Gastrocnemius medialis (tissue), 4 donors: ENCODE results near the gene INPP4A. TPM values are rescaled to one million over a fixed set of nuclear protein-coding genes. Genes with fewer than 3 reads are reported as not detected.

ENCODE experiments used
- ATAC-seq, 2 donors: fragments of 150-250 bp; one replicate each; pipeline ENCODE4 v1.9.1; 2016
- DNase-seq, 2 donors: peaks; one replicate each; pipeline ENCODE4 v3.0.0-alpha.2; 2019
- H3K27ac ChIP-seq, 4 donors: fragments of 200-600 bp; sonication (generic); 1 replicate in 1 of 4; 2 replicates in 3 of 4; pipeline ENCODE4 v1.5.1; 2016 to 2018; ENCODE audit warnings: mild to moderate bottlenecking in 2 of 4, moderate library complexity in 1 of 4
- H3K27me3 ChIP-seq, 3 donors: fragments of 200-600 bp; sonication (generic) in 2 of 3; 1 replicate in 1 of 3; 2 replicates in 2 of 3; pipeline versions ENCODE4 v1.5.1 to v1.6.0; 2016 to 2019; ENCODE audit warnings: mild to moderate bottlenecking in 1 of 3, moderate library complexity in 1 of 3
- H3K36me3 ChIP-seq, 2 donors: fragments of 200-600 bp; sonication (generic) in 1 of 2; one replicate each; pipeline ENCODE4 v1.5.1; 2017 to 2018
- H3K4me1 ChIP-seq, 2 donors: fragments of 200-600 bp; sonication (generic) in 1 of 2; one replicate each; pipeline ENCODE4 v1.5.1; 2016 to 2017; ENCODE audit warnings: mild to moderate bottlenecking in 2 of 2
- H3K4me3 ChIP-seq, 4 donors: fragments of 200-600 bp; sonication (generic) in 3 of 4; 1 replicate in 1 of 4; 2 replicates in 3 of 4; pipeline ENCODE4 v1.5.1; 2016 to 2019; ENCODE audit warnings: mild to moderate bottlenecking in 2 of 4
- H3K9me3 ChIP-seq, 3 donors: fragments of 200-600 bp; sonication (generic) in 2 of 3; 1 replicate in 1 of 3; 2 replicates in 2 of 3; pipeline ENCODE4 v1.5.1; 2016 to 2019
- CTCF ChIP-seq, 5 experiments: fragments of 450-650 bp in 3 of 5; fragments of 200-600 bp in 2 of 5; sonication (generic) in 2 of 5; IDR thresholded peaks in 4 of 5; conservative IDR thresholded peaks in 1 of 5; 1 replicate in 4 of 5; 2 replicates in 1 of 5; pipeline ENCODE4 v1.5.1; 2016 to 2019; ENCODE audit warnings: antibody characterized with exemption in 5 of 5, mild to moderate bottlenecking in 3 of 5, moderate library complexity in 3 of 5
- POLR2A ChIP-seq, 2 donors: fragments of 450-650 bp; IDR thresholded peaks; one replicate each; pipeline ENCODE4 v1.6.1; 2017; ENCODE audit warnings: antibody characterized with exemption in 2 of 2, mild to moderate bottlenecking in 2 of 2, moderate library complexity in 2 of 2
- in situ Hi-C, 4 donors: fragments of 200-750 bp; cut with MboI; loops; one replicate each; pipeline versions ENCODE4 v1.15.0 to v1.8.0; 2017; ENCODE audit warnings: low sequenced_read_pairs in 4 of 4
- intact Hi-C: fragments of 100-400 bp; cut with DNase I; formaldehyde crosslinking; loops from one replicate; pipeline ENCODE4 v1.15.1; 2023; ENCODE audit warnings: low total_unique reads
- total RNA-seq, 4 donors: library from RNA; depleted of rRNA; stranded (reverse); fragments of >200 nt; gene quantifications; one replicate each; pipeline versions ENCODE4 v1.1.0 to v1.2.3, GENCODE V29; 2016

INPP4A gene
- total RNA-seq, 4 donors from 2014 or later, result 9.8 to 19.6 (median 16.0) TPM

GRCh38 chr2:98504381-98505109 lies 59.9 kb downstream of the INPP4A start:
- TF ChIP-seq CTCF (IDR thresholded peaks at IDR 0.05 in 4 of 5, conservative IDR thresholded peaks at IDR 0.05 in 1 of 5) (no peak), POLR2A (IDR thresholded peaks at IDR 0.05) (no peak)
- H3K27ac ChIP-seq, result peak overlapping the region; percentile 32 to 53 (median 42)
- intact Hi-C loops (no loop called here), in situ Hi-C loops (no loop called here)
- no peak for ATAC-seq
- no peaks in the 10 kb centered on the region for H3K36me3 ChIP-seq
- no peaks in the 10 kb centered on the region for H3K9me3 ChIP-seq
- no peaks in the 10 kb centered on the region for H3K27me3 ChIP-seq
- DNase-seq, result no peak
- peaks cover 32 to 36% of the 10 kb centered on the region in 2 donors for H3K4me1 ChIP-seq
- no peak overlapping the region for H3K4me3 ChIP-seq

GRCh38 chr2:98505311-98505808 lies 60.7 kb downstream of the INPP4A start:
- peak in 1 of 2 donors; percentile 28 for ATAC-seq
- Histone ChIP-seq H3K4me3 (no peak overlapping the region), H3K27me3 (no peaks in the 10 kb centered on the region), H3K36me3 (no peaks in the 10 kb centered on the region), H3K27ac (peak overlapping the region; percentile 32 to 53 (median 42)), H3K9me3 (no peaks in the 10 kb centered on the region), H3K4me1 (peaks cover 32 to 36% of the 10 kb centered on the region in 2 donors)
- TF ChIP-seq CTCF (IDR thresholded peaks at IDR 0.05 in 4 of 5, conservative IDR thresholded peaks at IDR 0.05 in 1 of 5) (no peak), POLR2A (IDR thresholded peaks at IDR 0.05) (no peak)
- intact Hi-C loops, result no loop called here
- DNase-seq, result peak in 1 of 2 donors; percentile 29
- in situ Hi-C loops, result no loop called here

- Histone ChIP-seq H3K27ac (peak overlapping the region in 3 of 4 donors; percentile 29 to 40 (median 34)), H3K9me3 (no peaks in the 10 kb centered on the region), H3K36me3 (no peaks in the 10 kb centered on the region), H3K4me3 (no peak overlapping the region), H3K27me3 (no peaks in the 10 kb centered on the region), H3K4me1 (peaks cover 32 to 36% of the 10 kb centered on the region in 2 donors)
- DNase-seq (no peak), ATAC-seq (no peak)
- TF ChIP-seq POLR2A (IDR thresholded peaks at IDR 0.05) (no peak), CTCF (IDR thresholded peaks at IDR 0.05 in 4 of 5, conservative IDR thresholded peaks at IDR 0.05 in 1 of 5) (no peak)
- intact Hi-C loops (no loop called here), in situ Hi-C loops (no loop called here)
Measured at GRCh38 chr2:98505971-98506664, 61.5 kb downstream of the INPP4A start.

GRCh38 chr2:98506881-98507280 lies 62.2 kb downstream of the INPP4A start:
- Histone ChIP-seq H3K4me1 (peaks cover 32 to 36% of the 10 kb centered on the region in 2 donors), H3K4me3 (no peak overlapping the region), H3K27me3 (no peaks in the 10 kb centered on the region), H3K9me3 (no peaks in the 10 kb centered on the region), H3K27ac (peak overlapping the region in 1 of 4 donors; percentile 9), H3K36me3 (no peaks in the 10 kb centered on the region)
- in situ Hi-C loops (no loop called here), intact Hi-C loops (no loop called here)
- DNase-seq, result no peak
- ATAC-seq, result no peak
- TF ChIP-seq POLR2A (IDR thresholded peaks at IDR 0.05), result no peak
- no peak for TF ChIP-seq CTCF (IDR thresholded peaks at IDR 0.05 in 4 of 5, conservative IDR thresholded peaks at IDR 0.05 in 1 of 5)
